IMR-90 (cell line): Measurements from ENCODE around the gene POLR1H. TPM values are rescaled to one million over a fixed set of nuclear protein-coding genes. Genes with fewer than 3 reads are reported as not detected.

ENCODE experiments used
- ATAC-seq: fragments of 200-7000 bp; cut with Tn5 transposase; 2 replicates; pipeline ENCODE4 v1.9.1; 2020; ENCODE audit warnings: low read depth, mild to moderate bottlenecking, moderate library complexity
- BruUV-seq: library from RNA; stranded (reverse); fragments of 400-500 nt; replicated peaks from 2 replicates; lab custom pipeline; 2021; lab: Mats Ljungman, UMichigan
- CTCF ChIA-PET: fragments of 300-600 bp; formaldehyde crosslinking; extraction: SDS; loops from one replicate; lab custom pipeline; 2021; ENCODE audit warnings: antibody characterized with exemption; lab: Yijun Ruan, JAX
- POLR2A ChIA-PET: fragments of 300-600 bp; sonication (Branson Sonifier 250); formaldehyde crosslinking; loops from one replicate; lab custom pipeline; 2022; ENCODE audit warnings: antibody characterized with exemption; ENCODE audit not compliant: unreplicated experiment; lab: Charles Lee
- DNase-seq: peaks from one replicate; pipeline ENCODE4 v3.0.0; 2013
- H2AFZ ChIP-seq: replicated peaks from 2 replicates; pipeline ENCODE3; 2013; ENCODE audit warnings: low read length, mild to moderate bottlenecking; ENCODE audit not compliant: poor library complexity
- H2AK5ac ChIP-seq: 2 replicates; pipeline ENCODE4 v1.6.1; 2013; ENCODE audit warnings: low read depth, low read length, inconsistent platforms
- H2AK9ac ChIP-seq: replicated peaks from 2 replicates; pipeline ENCODE3; 2013; ENCODE audit warnings: mild to moderate bottlenecking, low read depth, low read length, moderate library complexity; ENCODE audit not compliant: poor library complexity
- H2BK120ac ChIP-seq: 2 replicates; pipeline ENCODE4 v1.6.1; 2013; ENCODE audit warnings: low read depth, low read length, inconsistent platforms
- H2BK15ac ChIP-seq: 3 replicates; pipeline ENCODE4 v1.6.1; 2013; ENCODE audit warnings: low read depth, low read length, inconsistent platforms
- H2BK20ac ChIP-seq: 2 replicates; pipeline ENCODE4 v1.6.1; 2013; ENCODE audit warnings: low read depth, mild to moderate bottlenecking, inconsistent platforms, low read length, moderate library complexity
- H2BK5ac ChIP-seq: 2 replicates; pipeline ENCODE4 v1.6.1; 2013; ENCODE audit warnings: mild to moderate bottlenecking, low read depth, low read length, inconsistent platforms; ENCODE audit not compliant: poor library complexity, severe bottlenecking
- H3K14ac ChIP-seq: replicated peaks from 2 replicates; pipeline ENCODE4 v1.6.1; 2013; ENCODE audit warnings: low read depth, low read length, inconsistent platforms
- H3K18ac ChIP-seq: 2 replicates; pipeline ENCODE4 v1.6.1; 2013; ENCODE audit warnings: low read depth, low read length, control low read depth
- H3K23ac ChIP-seq: 2 replicates; pipeline ENCODE4 v1.6.1; 2013; ENCODE audit warnings: low read depth, low read length, inconsistent platforms
- H3K27ac ChIP-seq: 2 replicates; pipeline ENCODE4 v1.5.1; 2013; ENCODE audit warnings: mild to moderate bottlenecking, control low read depth, low read length; ENCODE audit not compliant: insufficient read depth
- H3K27me3 ChIP-seq: 2 replicates; pipeline ENCODE4 v1.6.1; 2013; ENCODE audit warnings: low read length; ENCODE audit not compliant: control insufficient read depth, insufficient read depth
- H3K36me3 ChIP-seq: 2 replicates; pipeline ENCODE4 v1.6.1; 2013; ENCODE audit warnings: low read length, mixed read lengths; ENCODE audit not compliant: control insufficient read depth, insufficient read depth
- H3K4ac ChIP-seq: 2 replicates; pipeline ENCODE4 v1.6.1; 2013; ENCODE audit warnings: low read depth, low read length, inconsistent platforms
- H3K4me1 ChIP-seq: 2 replicates; pipeline ENCODE4 v1.6.1; 2013; ENCODE audit warnings: low read length, mixed read lengths; ENCODE audit not compliant: control insufficient read depth, insufficient read depth
- H3K4me2 ChIP-seq: 2 replicates; pipeline ENCODE4 v1.6.1; 2013; ENCODE audit warnings: low read depth, mild to moderate bottlenecking, control low read depth, low read length, moderate library complexity
- H3K4me3 ChIP-seq: 2 replicates; pipeline ENCODE4 v1.5.1; 2013; ENCODE audit warnings: low read depth, mild to moderate bottlenecking, control low read depth, low read length, moderate library complexity; ENCODE audit not compliant: insufficient read depth
- H3K56ac ChIP-seq: 2 replicates; pipeline ENCODE4 v1.6.1; 2013; ENCODE audit warnings: low read length, inconsistent platforms; ENCODE audit not compliant: insufficient read depth; ENCODE audit errors: extremely low read depth
- H3K79me1 ChIP-seq, 2 experiments: 2 replicates each; pipeline ENCODE4 v1.6.1; 2013; ENCODE audit warnings: low read length in 2 of 2, inconsistent platforms in 1 of 2, low read depth in 1 of 2
- H3K9ac ChIP-seq: 2 replicates; pipeline ENCODE4 v1.6.1; 2013; ENCODE audit warnings: low read depth, low read length, control low read depth
- H3K9me1 ChIP-seq: 2 replicates; pipeline ENCODE4 v1.6.1; 2013; ENCODE audit warnings: low read length, inconsistent platforms; ENCODE audit not compliant: insufficient read depth
- H3K9me3 ChIP-seq: 2 replicates; pipeline ENCODE4 v1.6.1; 2013; ENCODE audit warnings: low read length; ENCODE audit not compliant: control insufficient read depth, insufficient read depth
- H4K20me1 ChIP-seq: 2 replicates; pipeline ENCODE4 v1.6.1; 2013; ENCODE audit warnings: low read length, inconsistent platforms; ENCODE audit not compliant: insufficient read depth
- H4K5ac ChIP-seq: 2 replicates; pipeline ENCODE4 v1.6.1; 2013; ENCODE audit warnings: mild to moderate bottlenecking, low read depth, low read length, control low read depth
- H4K8ac ChIP-seq, 2 experiments: 2 replicates each; pipeline ENCODE4 v1.6.1; 2013; ENCODE audit warnings: low read depth in 2 of 2, low read length in 2 of 2, control low read depth in 1 of 2, inconsistent platforms in 1 of 2
- H4K91ac ChIP-seq: 2 replicates; pipeline ENCODE4 v1.6.1; 2013; ENCODE audit warnings: low read depth, low read length, inconsistent platforms; ENCODE audit not compliant: insufficient read depth
- CEBPB ChIP-seq: IDR thresholded peaks from 2 replicates; pipeline ENCODE4 v1.6.1; 2012; ENCODE audit warnings: low read depth, low read length, improper control_type of control experiment
- MAZ ChIP-seq: IDR thresholded peaks from 2 replicates; pipeline ENCODE4 v1.6.1; 2012; ENCODE audit warnings: low read depth, mild to moderate bottlenecking, low read length, improper control_type of control experiment, moderate library complexity, borderline replicate concordance
- MXI1 ChIP-seq: IDR thresholded peaks from 2 replicates; pipeline ENCODE4 v1.6.1; 2012; ENCODE audit warnings: low read depth, mild to moderate bottlenecking, low read length, moderate library complexity, borderline replicate concordance
- POLR2A ChIP-seq: IDR thresholded peaks from 2 replicates; pipeline ENCODE4 v1.6.1; 2012; ENCODE audit warnings: mild to moderate bottlenecking, low read depth, low read length
- RAD21 ChIP-seq: IDR thresholded peaks from 2 replicates; pipeline ENCODE4 v1.6.1; 2012; ENCODE audit warnings: low read length, improper control_type of control experiment
- SMC3 ChIP-seq: fragments of 150-350 bp; IDR thresholded peaks from 2 replicates; pipeline ENCODE4 v1.6.1; 2016; ENCODE audit warnings: low read depth, mild to moderate bottlenecking, antibody characterized with exemption, low read length, moderate library complexity
- WGBS, 2 experiments: methylation state at CpG; one replicate each; pipeline versions ENCODE4 v1.1.5 to v1.1.7; 2013; ENCODE audit warnings: missing lambda C conversion rate in 2 of 2; ENCODE audit not compliant: insufficient read length in 1 of 2; ENCODE audit errors: extremely low coverage in 2 of 2; 5-methylcytosine and 5-hydroxymethylcytosine counted together
- dilution Hi-C: fragments of 300-500 bp; cut with HindIII; formaldehyde crosslinking; loops from one replicate; pipeline ENCODE4 v1.14.3; 2018; ENCODE audit warnings: low sequenced_read_pairs; ENCODE audit not compliant: unreplicated experiment
- in situ Hi-C: fragments of 300-500 bp; cut with MboI; formaldehyde crosslinking; loops from 3 replicates; pipeline ENCODE4 v1.14.3; 2019; ENCODE audit warnings: low sequenced_read_pairs, inconsistent platforms, mixed read lengths
- intact Hi-C: fragments of 100-400 bp; cut with micrococcal nuclease; formaldehyde crosslinking; loops from 2 replicates; pipeline ENCODE4 v1.10.0; 2022
- polyA plus RNA-seq, 3 experiments: library from polyadenylated mRNA; depleted of rRNA; stranded (reverse); fragments of >200 nt; gene quantifications; 2 replicates each; pipeline ENCODE4 v1.2.3, GENCODE V29; 2012; ENCODE audit warnings: low replicate concordance in 1 of 3
- total RNA-seq: library from RNA; depleted of rRNA; stranded (reverse); fragments of >200 nt; gene quantifications from 2 replicates; pipeline ENCODE4 v1.2.3, GENCODE V29; 2012

The POLR1H gene
- total and polyA plus RNA-seq, 2 of the 4 experiments (the other 2 are of a cell fraction): 24.6 to 34.6 TPM

GRCh38 chr6:30100585-30101443 is 39.7 kb downstream of the POLR1H start:
- Histone ChIP-seq H3K4me2 (peak overlapping the region; percentile 80), H2BK20ac (no peak overlapping the region), H2AFZ (peak overlapping the region; percentile 77), H3K27me3 (peaks cover 57% of the 10 kb centered on the region), H4K5ac (no peak overlapping the region), H3K23ac (0 out of 2 replicates have a peak overlapping the region, but pooled peaks have one; percentile 12), H2BK120ac (no peak overlapping the region), H3K27ac (no peak overlapping the region), H2AK5ac (no peak overlapping the region), H3K18ac (no peak overlapping the region), H4K91ac (no peak overlapping the region), H4K8ac (no peak overlapping the region), H3K4me1 (peaks cover 6% of the 10 kb centered on the region), H2BK5ac (no peak overlapping the region), H3K9me1 (no peaks in the 10 kb centered on the region; the same call in 1 of the 2 replicates), H3K56ac (no peak overlapping the region), H3K4me3 (0 out of 2 replicates have a peak overlapping the region, but pooled peaks have one; percentile 9), H3K4ac (no peak overlapping the region), H2BK15ac (no peak overlapping the region), H3K14ac (no peak overlapping the region), H3K9me3 (peaks cover 2% of the 10 kb centered on the region; the same call in 1 of the 2 replicates), H2AK9ac (no peak overlapping the region), H3K36me3 (no peaks in the 10 kb centered on the region), H4K20me1 (no peaks in the 10 kb centered on the region), H3K9ac (no peak overlapping the region), H3K79me1 (no peaks in the 10 kb centered on the region)
- no peak for DNase-seq
- dilution Hi-C loops: no loop called here
- intact Hi-C loops: loop anchor here (5.0 kb wide), 1 partner anchor 116 kb away; no protein-coding TSS in a partner anchor
- in situ Hi-C loops: no loop called here
- CTCF ChIA-PET: interaction anchor here (1.6 kb wide), 1 partner anchor 30 kb away, joined by 16 read pairs; no protein-coding TSS in a partner anchor
- POLR2A ChIA-PET: no interaction called here
- WGBS, 2 experiments: 13% methylated on average over 6 of the region's 47 CpGs; no CpG with 5 or more reads in 1 of the 2 experiments
- no peak for ATAC-seq
- no TSS peak for BruUV-seq
- TF ChIP-seq MXI1 (no peak; the same call in 1 of the 2 replicates), CEBPB (no peak), RAD21 (no peak), MAZ (no peak), SMC3 (no peak), POLR2A (no peak)
